C4-2B (cell line): Measurements from ENCODE around the gene UEVLD.
"Not testable (repeated sequence)": the region's sequence is repeated elsewhere in the genome, so short reads cannot be mapped to it uniquely, and the experiment has no call there.

ENCODE experiments used
- H3K27ac ChIP-seq: fragments of 450-650 bp; 2 replicates; pipeline ENCODE4 v1.5.1; 2017
- ZFX ChIP-seq: fragments of 450-650 bp; IDR thresholded peaks from 2 replicates; pipeline ENCODE4 v1.6.1; 2017
- TF ChIP-seq, protein P1 (sequence below): fragments of 450-650 bp; conservative IDR thresholded peaks from 2 replicates; pipeline ENCODE4 v1.5.1; 2017; ENCODE audit warnings: mild to moderate bottlenecking

Gene UEVLD

DNA sequence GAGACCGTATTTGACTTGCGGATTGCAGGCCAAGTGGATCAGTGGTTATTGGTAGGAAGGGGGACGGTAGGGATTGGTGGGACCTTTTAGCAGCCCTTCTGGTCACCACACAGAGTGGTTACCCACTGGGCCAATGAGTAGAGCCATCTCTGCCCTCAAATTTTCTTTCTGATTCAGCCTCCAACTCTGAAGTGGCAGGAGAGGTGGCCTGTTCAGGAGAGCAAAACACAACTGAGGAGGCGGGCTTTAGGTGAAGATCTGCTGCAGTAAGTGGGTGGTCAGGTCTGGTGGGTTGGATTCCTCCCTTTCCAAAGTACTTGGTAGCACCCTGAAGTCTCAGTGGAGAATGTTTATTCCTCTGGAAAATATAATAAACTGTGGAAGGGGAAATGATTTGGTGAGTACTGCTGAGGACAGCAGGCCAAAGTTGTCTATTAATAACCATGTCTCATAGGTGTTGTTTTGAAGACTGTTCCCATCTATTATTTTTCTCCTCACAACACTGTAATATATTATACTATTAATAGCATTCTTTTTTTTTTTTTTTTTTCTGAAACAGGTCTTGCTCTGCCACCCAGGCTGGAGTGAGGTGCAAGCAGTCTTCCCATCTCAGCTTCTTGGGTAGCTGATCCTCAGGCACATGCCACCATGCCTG is 12.5 kb upstream of the UEVLD start:
- TF ChIP-seq ZFX = no peak
- TF ChIP-seq, protein P1, sequence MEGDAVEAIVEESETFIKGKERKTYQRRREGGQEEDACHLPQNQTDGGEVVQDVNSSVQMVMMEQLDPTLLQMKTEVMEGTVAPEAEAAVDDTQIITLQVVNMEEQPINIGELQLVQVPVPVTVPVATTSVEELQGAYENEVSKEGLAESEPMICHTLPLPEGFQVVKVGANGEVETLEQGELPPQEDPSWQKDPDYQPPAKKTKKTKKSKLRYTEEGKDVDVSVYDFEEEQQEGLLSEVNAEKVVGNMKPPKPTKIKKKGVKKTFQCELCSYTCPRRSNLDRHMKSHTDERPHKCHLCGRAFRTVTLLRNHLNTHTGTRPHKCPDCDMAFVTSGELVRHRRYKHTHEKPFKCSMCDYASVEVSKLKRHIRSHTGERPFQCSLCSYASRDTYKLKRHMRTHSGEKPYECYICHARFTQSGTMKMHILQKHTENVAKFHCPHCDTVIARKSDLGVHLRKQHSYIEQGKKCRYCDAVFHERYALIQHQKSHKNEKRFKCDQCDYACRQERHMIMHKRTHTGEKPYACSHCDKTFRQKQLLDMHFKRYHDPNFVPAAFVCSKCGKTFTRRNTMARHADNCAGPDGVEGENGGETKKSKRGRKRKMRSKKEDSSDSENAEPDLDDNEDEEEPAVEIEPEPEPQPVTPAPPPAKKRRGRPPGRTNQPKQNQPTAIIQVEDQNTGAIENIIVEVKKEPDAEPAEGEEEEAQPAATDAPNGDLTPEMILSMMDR = no peak
- no peak overlapping the region for H3K27ac ChIP-seq

DNA sequence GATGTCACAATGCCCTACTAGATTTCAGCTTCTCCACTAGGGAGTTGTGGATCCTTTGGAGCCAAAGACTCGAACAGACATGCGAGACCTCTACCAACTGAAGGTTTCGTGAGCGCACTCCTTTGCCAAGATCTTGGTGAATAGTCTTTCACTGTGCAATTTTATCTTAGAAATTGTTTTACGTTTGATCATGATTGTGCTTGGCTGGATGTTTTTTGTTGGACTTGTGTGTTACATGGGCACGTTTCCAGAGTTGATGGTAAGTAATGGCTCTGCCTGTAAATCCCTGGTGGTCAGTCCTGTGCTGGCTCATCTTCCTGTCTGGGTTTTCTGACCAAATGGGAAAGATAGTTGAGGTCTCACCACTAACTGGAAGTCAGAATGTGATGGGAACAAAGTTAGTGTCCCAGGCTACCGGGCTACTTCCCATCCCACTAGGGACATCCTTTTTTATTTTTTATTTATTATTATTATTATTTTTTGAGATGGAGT is 11.3 kb upstream of the UEVLD start, which contains the start of gene MISFA:
MISFA (plus strand) TSS at position 51 of the 492 bp plus-strand sequence; CDS start at position 191, 140 bp downstream.
- no peak within 1 kb of the TSS for H3K27ac ChIP-seq

DNA sequence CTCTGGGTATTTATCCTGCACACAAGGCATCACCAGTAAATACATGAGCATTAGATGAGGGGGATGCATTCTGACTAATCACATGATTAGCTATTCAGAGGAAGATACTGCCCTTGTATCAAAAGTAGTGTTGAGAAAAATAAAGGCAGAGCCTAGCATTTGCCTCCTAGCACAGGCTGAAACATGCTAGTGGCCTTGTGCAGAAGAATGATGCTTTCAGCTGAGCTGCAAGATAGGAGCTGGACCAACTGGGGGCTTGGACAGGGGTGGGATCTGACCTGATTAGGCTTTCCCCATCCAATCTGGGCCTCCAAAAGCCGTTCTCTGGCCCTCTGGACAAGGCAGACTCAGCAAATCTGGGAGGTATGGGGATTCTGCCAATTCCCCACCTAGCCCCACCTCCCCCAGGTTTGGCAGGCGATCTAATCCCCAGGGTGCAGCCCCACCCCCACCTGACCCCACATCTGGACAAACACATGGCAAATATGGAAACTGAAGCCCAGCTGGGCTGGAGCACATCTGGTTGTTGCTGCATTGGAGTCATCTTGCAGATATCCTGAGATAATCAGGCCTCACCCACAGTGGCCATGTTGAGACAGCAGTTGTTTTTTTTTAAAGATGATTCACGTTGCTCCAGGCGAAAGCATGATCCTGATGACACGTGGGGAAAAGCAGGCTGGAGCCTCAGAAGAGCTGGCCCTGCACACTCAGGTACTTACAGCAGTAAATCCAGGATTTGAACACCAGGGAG is 6.6 kb upstream of the UEVLD start:
- TF ChIP-seq, protein P1 = no peak
- TF ChIP-seq ZFX = no peak
- no peak overlapping the region for H3K27ac ChIP-seq

More for the DNA sequence above, 11.3 kb upstream of the UEVLD start, which contains the start of gene MISFA:
- TF ChIP-seq, protein P1 = no peak
- no peak for TF ChIP-seq ZFX

DNA sequence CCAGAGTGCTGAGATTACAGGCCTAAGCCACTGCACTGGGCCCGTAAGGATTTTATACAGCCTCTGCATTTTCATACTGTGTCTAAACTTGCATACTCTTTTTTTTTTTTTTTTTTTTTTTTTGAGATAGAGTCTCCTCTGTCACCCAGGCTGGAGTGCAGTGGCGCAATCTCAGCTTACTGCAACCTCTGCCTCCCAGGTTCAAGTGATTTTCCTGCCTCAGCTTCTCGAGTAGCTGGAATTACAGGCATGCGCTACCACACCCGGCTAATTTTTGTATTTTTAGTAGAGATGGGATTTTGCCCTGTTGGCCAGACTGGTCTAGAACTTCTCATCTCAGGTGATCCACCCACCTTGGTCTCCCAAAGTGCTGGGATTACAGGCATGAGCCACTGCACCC is 5.6 kb upstream of the UEVLD start:
- H3K27ac ChIP-seq = not testable (repeated sequence)

DNA sequence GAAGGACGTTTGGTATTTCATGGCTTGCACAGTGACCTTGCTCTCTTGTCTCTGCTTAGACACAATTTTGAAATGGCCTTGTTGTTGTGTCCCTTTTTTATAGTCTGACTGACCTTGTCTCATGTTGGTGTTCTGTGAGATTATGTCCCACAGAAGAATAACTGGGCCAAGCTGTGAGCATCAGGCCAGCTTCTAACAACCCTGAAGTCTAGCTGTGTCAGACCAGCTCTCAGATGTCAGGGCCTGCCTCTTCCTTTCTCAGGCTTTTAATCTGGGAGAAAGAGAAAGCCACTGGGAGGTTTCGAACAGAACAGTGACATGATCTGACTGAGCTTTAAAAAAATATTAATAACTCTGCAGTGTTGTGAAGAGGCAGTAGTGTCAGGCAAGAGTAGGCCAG is 2.0 kb upstream of the UEVLD start:
- TF ChIP-seq, protein P1 = no peak
- TF ChIP-seq ZFX = no peak
- H3K27ac ChIP-seq = no peak overlapping the region

DNA sequence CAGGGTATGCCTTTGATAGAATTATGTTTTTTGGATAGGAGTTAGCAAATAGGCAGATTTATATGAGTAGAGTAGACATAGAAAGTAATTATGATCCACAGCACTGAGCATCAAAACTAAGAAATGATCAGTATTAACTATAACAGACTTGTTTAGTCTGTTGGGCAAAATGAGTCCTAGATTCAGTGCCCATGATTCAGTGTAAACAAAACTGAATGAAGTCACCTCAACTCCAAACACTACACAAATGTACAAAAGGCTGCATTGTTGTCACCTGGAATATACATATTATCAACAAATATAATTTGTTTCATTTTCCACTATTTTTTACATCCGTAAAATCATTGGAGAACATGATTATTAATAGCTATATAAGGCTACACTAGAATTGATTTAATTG is 6.7 kb downstream of the UEVLD start:
- TF ChIP-seq ZFX = no peak
- TF ChIP-seq, protein P1 = no peak

DNA sequence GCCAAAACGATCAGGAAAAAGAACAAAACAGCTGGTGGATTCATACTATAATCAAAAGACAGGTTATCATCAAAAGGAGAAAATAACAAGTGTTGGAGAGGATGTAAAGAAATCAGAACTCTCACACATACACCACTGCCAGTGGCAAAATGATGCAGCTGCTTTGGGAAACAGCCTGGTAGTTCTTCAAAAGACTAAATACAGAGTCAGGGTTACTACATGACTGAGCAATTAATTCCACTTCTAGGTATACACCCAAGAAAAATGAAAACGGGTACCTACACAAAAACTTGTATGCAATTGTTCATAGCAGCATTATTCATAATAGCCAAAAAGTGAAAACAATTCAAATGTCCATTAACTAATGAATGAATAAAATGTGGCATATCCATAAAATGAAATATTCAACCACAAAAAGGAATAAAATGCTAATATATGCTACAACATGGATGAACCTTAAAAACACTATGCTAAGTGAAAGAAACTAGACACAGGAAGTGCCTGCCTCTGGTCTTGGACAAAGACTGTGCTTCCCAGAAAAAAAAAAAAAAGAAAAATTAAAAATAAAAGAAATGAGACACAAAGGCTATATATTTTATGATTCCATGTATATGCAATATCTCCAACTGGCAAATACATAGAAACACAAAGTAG is 8.3 kb downstream of the UEVLD start:
- H3K27ac ChIP-seq = no peak overlapping the region
- TF ChIP-seq ZFX = no peak
- TF ChIP-seq, protein P1 = no peak

More for the DNA sequence above, 6.7 kb downstream of the UEVLD start:
- no peak overlapping the region for H3K27ac ChIP-seq
